GM18502 (cell line): Measurements from ENCODE around the gene ELN.

ENCODE experiments used
- ATAC-seq: cut with Tn5 transposase; IDR thresholded peaks from one replicate; pipeline ENCODE4 v1.9.1; 2021; ENCODE audit warnings: mild to moderate bottlenecking; ENCODE audit not compliant: unreplicated experiment, poor library complexity

ELN gene

DNA sequence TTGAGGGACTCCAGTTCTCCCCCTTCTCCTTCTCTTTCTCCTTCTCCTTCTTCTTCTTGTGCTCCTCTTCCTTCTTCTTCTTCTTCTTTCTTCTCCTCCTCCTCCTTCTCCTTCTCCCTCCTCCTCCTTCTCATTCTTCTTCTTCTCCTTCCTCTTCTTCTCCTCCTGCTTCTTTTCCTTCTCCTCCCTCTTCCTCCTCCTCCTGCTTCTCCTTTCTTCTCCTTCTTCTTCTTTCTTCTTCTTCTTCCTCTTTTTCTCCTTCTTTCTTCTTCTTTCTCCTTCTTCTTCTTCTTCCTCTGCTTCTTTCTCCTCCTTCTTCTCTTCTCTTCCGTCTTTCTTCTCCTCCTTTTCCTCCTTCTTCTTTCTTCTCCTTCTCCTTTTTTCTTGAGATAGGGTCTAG is 30.0 kb downstream of the ELN start:
- no peak for ATAC-seq

GRCh38 chr7:74058486-74058885 is 30.5 kb downstream of the ELN start:
- ATAC-seq, result no peak

DNA sequence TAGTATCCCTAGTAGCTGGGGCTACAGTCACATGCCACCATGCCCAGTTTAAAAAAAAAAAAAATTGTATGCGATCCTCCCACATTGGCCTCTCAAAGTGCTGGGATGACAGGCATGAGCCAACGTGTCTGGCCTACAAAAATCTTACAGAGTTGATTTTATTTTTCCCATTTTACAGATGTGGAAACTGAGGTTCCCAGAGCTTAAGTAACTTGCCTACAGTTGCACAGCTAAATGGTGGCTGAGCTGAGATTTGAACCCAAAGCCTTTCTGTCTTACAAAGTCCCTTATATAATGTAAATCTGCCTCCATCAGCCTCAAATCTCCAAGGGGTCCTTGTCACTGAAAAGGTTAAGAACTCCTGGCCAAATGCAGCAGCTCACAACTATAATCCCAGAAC is 31.1 kb downstream of the ELN start:
- ATAC-seq, result no peak

GRCh38 chr7:74059681-74060588 is 32.0 kb downstream of the ELN start:
- no peak for ATAC-seq

DNA sequence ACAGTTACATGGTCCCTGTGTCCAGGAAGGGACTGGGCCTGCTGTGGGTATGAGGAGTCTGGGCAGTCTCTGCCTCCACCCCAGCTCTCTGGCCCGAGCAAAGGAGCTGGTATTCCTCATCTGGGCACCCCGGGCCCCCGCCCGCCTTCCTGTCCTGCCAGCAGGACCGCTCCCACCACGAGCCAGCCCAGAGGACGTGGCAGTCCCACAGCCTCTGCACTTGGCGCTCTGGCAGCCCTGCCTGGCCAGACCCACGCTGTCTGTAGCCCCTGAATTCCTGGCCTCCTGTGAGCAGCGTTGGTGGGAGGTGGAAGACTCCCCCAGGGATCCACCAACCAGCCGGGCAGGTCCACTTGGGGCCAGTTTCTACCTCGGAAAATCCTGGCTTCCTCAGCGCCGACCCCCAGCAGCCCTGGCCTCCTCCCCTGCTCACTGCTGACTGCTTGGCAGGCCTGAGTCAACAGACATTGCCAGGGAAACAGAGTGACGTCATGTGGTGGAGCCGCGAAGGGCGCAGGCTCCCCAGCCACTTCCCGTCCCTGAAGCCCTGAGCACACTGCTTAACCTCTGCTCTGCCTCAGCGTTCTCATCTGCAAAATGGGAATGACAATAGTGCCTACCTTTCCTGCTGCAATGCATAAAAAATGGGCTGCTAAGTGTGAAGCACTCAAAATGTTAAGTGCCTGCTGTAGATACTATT is 34.0 kb downstream of the ELN start:
- no peak for ATAC-seq

- ATAC-seq, result no peak
These were observed 35.3 kb downstream of the ELN start for GRCh38 chr7:74063223-74063641.

DNA sequence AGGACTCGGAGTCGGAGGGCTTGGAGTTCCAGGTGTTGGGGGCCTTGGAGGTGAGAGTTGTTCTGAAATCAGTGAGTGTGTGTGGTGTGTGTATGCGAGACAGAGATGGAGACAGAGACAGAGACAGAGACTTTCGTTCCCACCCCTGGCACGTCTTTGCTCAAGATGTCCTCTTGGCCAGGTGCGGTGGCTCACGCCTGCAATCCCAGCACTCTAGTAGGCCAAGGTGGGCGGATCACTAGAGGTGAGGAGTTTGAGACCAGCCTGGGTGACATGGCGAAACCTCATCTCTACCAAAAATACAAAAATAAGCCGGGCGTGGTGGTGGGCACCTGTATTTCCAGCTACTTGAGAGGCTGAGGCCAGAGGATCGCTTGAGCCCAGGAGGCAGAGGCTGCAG is 35.7 kb downstream of the ELN start:
- no peak for ATAC-seq

- no peak for ATAC-seq
These were observed 36.7 kb downstream of the ELN start for GRCh38 chr7:74064696-74065095.

GRCh38 chr7:74066626-74067025 is 38.7 kb downstream of the ELN start:
- no peak for ATAC-seq

DNA sequence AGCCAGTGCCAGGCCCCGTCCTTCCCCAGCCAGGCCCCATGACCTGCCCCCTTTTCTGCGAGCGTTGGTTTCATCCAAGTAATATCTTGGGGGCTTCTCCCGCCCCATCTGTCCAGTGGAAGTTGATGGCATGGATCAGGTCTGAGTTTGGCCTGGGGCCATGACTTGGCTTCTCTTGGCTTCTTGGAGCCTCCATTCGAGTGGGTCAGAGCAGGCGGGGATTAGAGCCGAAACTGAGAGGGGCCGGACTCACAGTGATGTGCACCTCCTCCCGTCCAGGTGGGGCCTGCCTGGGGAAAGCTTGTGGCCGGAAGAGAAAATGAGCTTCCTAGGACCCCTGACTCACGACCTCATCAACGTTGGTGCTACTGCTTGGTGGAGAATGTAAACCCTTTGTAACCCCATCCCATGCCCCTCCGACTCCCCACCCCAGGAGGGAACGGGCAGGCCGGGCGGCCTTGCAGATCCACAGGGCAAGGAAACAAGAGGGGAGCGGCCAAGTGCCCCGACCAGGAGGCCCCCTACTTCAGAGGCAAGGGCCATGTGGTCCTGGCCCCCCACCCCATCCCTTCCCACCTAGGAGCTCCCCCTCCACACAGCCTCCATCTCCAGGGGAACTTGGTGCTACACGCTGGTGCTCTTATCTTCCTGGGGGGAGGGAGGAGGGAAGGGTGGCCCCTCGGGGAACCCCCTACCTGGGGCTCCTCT is 40.6 kb downstream of the ELN start:
- no peak for ATAC-seq

GRCh38 chr7:74069086-74069541 is 41.1 kb downstream of the ELN start:
- ATAC-seq, result no peak

DNA sequence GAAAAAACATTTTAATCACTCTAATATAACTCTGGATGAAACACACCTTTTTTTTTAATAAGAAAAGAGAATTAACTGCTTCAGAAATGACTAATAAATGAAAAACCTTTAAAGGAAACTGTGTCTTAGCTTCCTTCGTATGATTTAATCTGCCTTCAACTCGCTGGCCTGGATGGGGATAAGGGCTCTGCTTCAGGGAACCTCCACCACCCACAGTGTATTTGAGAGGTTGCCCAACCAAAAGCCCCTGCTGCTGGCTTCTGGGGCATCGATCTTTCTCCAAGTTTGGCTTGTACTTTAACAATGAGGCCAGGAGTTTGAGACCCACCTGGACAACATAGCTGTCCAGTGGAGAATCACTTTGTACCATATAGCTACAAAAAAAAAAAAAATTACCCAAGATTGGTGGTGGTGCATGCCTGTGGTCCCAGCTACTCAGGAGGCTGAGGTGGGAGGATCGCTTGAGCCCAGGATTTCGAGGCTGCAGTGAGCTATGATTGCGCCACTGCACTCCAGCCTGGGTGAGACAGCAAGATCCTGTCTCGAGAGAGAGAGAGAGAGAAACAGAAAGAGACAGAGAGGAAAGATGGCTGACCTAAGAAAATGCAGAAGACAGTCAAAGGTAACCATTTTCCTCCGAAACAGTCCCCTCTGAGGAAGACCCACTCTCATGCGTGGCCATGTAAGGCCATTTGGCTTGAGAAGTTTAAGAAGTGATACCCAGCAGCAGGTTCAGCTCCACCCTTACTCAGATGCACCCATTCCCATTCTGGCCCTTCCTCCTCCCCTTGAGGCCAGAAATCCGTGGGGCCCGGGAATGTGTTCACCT is 42.0 kb downstream of the ELN start:
- no peak for ATAC-seq

DNA sequence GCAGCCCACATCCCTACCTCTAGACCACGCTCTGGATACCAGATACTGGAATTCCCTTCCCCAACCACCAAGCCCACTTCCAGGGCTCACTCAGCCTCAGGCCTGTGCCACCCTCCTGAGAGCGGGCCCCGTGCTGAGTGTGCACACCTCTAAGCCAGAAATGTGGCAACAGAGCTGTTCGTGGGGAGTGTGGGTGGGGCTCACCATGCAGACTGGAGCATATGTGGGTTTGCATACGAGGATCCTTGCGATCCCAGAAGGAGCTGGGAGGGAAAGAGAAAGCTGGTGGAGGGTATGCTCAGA is 42.6 kb downstream of the ELN start:
- no peak for ATAC-seq

DNA sequence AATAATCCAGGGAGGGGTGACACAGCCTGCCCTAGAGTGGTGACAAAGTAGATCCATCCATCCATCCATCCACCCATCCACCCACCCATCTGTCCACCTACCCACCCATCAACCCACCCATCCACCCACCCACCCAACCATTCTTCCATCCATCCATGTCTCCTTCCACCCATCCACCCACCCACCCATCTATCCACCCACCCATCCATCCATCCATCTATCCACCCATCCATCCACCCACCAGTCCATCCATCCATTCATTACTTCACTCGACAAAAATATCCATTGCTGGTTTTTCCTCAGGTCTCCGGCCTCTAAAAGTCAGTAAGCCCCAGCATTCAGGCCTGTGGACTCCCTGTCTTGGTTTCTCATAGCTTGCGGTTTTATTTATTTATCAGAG is 43.1 kb downstream of the ELN start:
- ATAC-seq, result no peak

GRCh38 chr7:74074770-74075169 is 46.8 kb downstream of the ELN start:
- no peak for ATAC-seq

GRCh38 chr7:74078461-74078860 is 50.5 kb downstream of the ELN start:
- no peak for ATAC-seq

DNA sequence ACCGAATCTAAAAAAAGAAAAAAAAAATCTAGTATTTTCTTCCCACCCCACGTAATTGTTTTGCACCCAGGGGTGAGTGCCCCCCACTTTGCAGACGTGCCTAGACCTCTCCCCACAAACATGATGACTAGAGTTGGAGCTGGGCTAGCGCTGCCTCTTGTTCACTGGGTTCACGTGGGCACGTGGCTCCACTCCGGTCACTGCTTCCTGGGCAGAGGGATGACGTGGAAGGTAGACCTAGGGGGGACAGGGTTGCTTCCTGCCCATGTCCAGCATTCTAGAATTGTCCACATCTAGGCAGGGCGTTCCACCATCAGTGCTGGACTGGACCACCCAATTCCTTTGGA is 54.8 kb downstream of the ELN start:
- no peak for ATAC-seq

DNA sequence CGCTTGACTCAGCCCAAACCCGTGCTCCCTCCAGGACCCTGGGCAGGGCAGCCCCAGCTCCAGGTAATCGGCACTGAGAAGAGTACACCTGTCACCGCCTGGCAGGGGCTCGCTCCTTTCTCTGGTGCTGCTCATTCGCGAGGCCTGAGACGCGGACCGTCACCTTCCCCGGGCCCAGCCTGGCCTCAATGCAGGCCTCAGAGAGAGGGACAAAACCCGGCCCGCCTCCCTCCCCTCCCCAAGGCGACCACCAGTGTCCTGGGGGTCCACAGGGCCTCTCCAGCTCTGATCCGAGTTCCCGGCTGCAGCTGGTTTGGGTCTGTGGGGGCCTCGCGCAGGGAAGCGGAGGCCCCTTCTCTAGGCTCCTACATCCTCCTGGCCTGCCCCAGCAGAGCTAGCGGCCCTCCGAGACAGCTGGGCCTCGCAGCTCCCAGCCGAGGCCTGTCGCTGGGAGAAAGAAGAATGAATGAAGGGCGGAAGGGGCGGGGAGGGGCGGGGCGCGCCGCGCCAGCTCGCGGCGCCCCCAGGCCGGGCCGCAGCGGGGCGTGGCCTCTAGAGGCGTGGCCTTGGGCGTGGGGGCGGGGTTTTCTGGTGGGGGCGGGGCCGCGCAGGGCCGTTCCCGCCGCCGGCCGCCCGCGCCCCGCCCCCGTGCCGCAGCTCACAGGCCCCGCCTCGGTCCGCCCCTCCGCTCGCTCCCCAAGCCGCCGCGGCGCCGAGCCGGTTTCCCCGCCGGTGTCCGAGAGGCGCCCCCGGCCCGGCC is 55.3 kb downstream of the ELN start, which contains the start of gene LIMK1:
Gene LIMK1 (plus strand): TSS at position 688 of the 760 bp plus-strand sequence. CDS start 187 bp downstream, outside the sequence.
- peak; percentile 78 for ATAC-seq

DNA sequence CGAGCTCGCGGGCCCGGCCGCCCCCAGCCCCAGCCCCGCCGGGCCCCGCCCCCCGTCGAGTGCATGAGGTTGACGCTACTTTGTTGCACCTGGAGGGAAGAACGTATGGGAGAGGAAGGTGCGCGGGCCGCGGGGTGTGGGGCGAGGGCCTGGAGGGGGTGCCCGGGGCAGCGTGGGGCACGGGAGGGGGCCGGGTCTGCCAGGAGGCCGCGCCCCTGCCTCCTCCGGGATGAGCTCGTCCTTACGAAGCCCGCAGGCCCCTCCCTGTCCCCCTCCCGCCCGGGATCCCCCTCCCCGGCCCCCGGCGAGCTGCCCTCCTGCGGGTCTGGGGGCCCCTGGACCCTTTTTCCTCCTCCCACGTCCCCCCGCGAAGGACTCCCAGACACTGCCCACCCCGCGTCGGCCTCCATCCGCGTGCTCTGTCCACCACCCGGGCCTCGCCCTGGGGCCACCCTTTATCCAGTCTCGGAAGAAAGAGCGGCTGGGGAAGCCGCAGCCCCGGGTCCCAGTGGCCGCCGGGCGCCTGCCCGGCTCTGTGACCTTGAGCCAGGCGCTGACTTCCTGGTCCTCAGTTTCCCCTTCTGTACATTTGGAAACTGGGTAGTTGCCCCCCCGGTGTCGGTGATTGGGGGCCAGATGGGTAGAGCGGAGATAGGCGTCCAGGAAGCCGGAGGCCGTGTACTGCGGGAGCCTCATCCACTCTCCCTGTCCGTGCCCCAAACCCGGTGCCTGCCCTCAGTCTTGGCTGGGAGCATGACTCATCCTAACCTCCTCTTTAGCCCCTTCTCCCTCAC is 56.2 kb downstream of the ELN start:
- ATAC-seq, result peak; percentile 55
